GM12878 (cell line): ENCODE data around the gene PNRC1. TPM values are rescaled to one million over a fixed set of nuclear protein-coding genes. Genes with fewer than 3 reads are reported as not detected.

Source experiments
- CHD2 ChIP-seq: IDR thresholded peaks from 2 replicates; pipeline ENCODE4 v1.6.1; 2011; ENCODE audit warnings: low read depth, low read length, improper control_type of control experiment, borderline replicate concordance
- FOXK2 ChIP-seq: fragments of 450-650 bp; IDR thresholded peaks from 2 replicates; pipeline ENCODE4 v1.6.1; 2017; ENCODE audit warnings: mild to moderate bottlenecking, moderate library complexity
- PBX3 ChIP-seq: IDR thresholded peaks from 2 replicates; pipeline ENCODE4 v1.6.1; 2011; ENCODE audit warnings: mild to moderate bottlenecking, low read depth, low read length, moderate library complexity; ENCODE audit not compliant: insufficient replicate concordance
- PRDM15 ChIP-seq: fragments of 450-650 bp; formaldehyde crosslinking; IDR thresholded peaks from 2 replicates; pipeline ENCODE4 v1.4.0; 2020; ENCODE audit warnings: mild to moderate bottlenecking, moderate library complexity
- SMAD1 ChIP-seq: fragments of 450-650 bp; IDR thresholded peaks from 2 replicates; pipeline ENCODE4 v1.6.1; 2018; ENCODE audit warnings: mild to moderate bottlenecking, low read depth; ENCODE audit not compliant: partially characterized antibody
- SMARCA5 ChIP-seq: fragments of 450-650 bp; IDR thresholded peaks from 2 replicates; pipeline ENCODE4 v1.6.1; 2017; ENCODE audit warnings: mild to moderate bottlenecking
- SMC3 ChIP-seq: IDR thresholded peaks from 2 replicates; pipeline ENCODE4 v1.6.1; 2011; ENCODE audit warnings: low read length, improper control_type of control experiment, borderline replicate concordance
- TAF1 ChIP-seq: IDR thresholded peaks from 2 replicates; pipeline ENCODE4 v1.6.1; 2011; ENCODE audit warnings: mild to moderate bottlenecking, low read depth, low read length, borderline replicate concordance
- TCF12 ChIP-seq: IDR thresholded peaks from 2 replicates; pipeline ENCODE4 v1.6.1; 2011; ENCODE audit warnings: low read depth, mild to moderate bottlenecking, low read length
- USF1 ChIP-seq: IDR thresholded peaks from 2 replicates; pipeline ENCODE4 v1.6.1; 2011; ENCODE audit warnings: borderline replicate concordance, low read depth, mild to moderate bottlenecking, moderate library complexity, mixed read lengths, low read length; ENCODE audit not compliant: insufficient read depth; ENCODE audit errors: extremely low read length
- polyA plus RNA-seq, 11 experiments: library from polyadenylated mRNA; depleted of rRNA in 4 of 11; unstranded in 6 of 11; stranded (reverse) in 5 of 11; fragments of >200 nt; fragmentation: Nextera tagmentation in 4 of 11; fragmentation: Illumina TruSeq in 1 of 11; extraction: Ambion mirVana in 4 of 11; extraction: Trizol in 1 of 11; gene quantifications; 1 replicate in 1 of 11; 2 replicates in 10 of 11; pipeline versions ENCODE4 v1.2.1 to v1.2.3, GENCODE V29; 2011 to 2016; ENCODE audit warnings: inconsistent platforms in 2 of 11, missing spikeins in 2 of 11, low read depth in 1 of 11
- total RNA-seq, 4 experiments: library from RNA; depleted of rRNA in 3 of 4; stranded (reverse); fragments of >200 nt in 3 of 4; fragmentation: Illumina TruSeq in 1 of 4; extraction: Trizol in 1 of 4; gene quantifications; 2 replicates each; pipeline versions ENCODE4 v1.2.1 to v1.2.3, GENCODE V29; 2013 to 2021
- TF ChIP-seq, protein P1 (sequence below): fragments of 450-650 bp; IDR thresholded peaks from 2 replicates; pipeline ENCODE4 v1.6.1; 2017; ENCODE audit warnings: mild to moderate bottlenecking, moderate library complexity
- TF ChIP-seq, protein P2 (sequence below): fragments of 450-650 bp; formaldehyde crosslinking; IDR thresholded peaks from 2 replicates; pipeline ENCODE4 v1.5.0; 2022; ENCODE audit warnings: mild to moderate bottlenecking, missing genetic modification characterization

PNRC1 gene
- total and polyA plus RNA-seq, 10 of the 15 experiments (the other 5 are each of a cell fraction or from before 2014, with no cell fraction given): 7.6 to 66.0 (median 33.1) TPM

DNA sequence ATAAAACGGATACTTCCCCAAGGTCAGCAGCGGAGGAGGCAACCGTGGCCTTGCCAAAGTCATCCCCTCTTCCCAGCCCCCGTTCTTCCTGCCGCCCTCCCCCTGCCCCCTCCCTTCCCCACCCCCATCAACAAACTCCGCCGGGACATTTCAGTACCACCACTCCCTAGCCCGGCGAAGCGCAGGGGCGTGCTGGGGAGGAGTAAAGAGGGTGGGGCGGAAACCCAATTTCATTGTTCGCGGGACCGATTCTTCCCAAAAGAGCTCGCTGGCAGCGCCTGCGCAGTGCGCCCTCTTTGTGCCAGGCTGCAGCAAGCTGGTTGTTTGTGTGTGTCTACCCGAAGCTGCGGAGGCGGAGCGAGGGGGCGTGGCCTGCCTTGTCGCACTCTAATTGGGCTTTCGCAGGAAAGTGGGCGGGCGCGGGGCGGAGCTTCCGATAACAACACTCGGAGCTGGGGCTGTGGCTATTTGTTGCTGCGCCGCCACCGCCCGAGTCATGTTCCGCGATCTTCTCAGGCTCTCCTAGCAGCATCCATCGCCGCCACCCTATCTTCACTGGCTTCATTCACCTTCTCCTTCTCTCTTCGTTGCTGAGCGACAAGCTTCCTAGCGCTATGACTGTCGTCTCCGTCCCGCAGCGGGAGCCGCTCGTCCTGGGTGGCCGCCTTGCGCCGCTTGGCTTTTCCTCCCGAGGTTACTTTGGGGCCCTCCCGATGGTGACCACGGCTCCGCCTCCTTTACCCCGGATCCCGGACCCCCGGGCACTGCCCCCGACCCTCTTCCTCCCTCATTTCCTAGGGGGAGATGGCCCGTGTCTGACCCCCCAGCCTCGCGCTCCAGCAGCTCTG lies at the start of gene PNRC1 (continued):
- TF ChIP-seq PBX3: peak; percentile 4
- no peak for TF ChIP-seq SMC3
- TF ChIP-seq TCF12: peak; percentile 14; the same call in 1 of the 2 replicates
- no peak for TF ChIP-seq PRDM15
- TF ChIP-seq SMARCA5: peak; percentile 69; the same call in 1 of the 2 replicates
- TF ChIP-seq TAF1: peak; percentile 98
- TF ChIP-seq SMAD1: peak; percentile 97
- TF ChIP-seq, protein P1, sequence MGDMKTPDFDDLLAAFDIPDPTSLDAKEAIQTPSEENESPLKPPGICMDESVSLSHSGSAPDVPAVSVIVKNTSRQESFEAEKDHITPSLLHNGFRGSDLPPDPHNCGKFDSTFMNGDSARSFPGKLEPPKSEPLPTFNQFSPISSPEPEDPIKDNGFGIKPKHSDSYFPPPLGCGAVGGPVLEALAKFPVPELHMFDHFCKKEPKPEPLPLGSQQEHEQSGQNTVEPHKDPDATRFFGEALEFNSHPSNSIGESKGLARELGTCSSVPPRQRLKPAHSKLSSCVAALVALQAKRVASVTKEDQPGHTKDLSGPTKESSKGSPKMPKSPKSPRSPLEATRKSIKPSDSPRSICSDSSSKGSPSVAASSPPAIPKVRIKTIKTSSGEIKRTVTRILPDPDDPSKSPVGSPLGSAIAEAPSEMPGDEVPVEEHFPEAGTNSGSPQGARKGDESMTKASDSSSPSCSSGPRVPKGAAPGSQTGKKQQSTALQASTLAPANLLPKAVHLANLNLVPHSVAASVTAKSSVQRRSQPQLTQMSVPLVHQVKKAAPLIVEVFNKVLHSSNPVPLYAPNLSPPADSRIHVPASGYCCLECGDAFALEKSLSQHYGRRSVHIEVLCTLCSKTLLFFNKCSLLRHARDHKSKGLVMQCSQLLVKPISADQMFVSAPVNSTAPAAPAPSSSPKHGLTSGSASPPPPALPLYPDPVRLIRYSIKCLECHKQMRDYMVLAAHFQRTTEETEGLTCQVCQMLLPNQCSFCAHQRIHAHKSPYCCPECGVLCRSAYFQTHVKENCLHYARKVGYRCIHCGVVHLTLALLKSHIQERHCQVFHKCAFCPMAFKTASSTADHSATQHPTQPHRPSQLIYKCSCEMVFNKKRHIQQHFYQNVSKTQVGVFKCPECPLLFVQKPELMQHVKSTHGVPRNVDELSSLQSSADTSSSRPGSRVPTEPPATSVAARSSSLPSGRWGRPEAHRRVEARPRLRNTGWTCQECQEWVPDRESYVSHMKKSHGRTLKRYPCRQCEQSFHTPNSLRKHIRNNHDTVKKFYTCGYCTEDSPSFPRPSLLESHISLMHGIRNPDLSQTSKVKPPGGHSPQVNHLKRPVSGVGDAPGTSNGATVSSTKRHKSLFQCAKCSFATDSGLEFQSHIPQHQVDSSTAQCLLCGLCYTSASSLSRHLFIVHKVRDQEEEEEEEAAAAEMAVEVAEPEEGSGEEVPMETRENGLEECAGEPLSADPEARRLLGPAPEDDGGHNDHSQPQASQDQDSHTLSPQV: no peak
- TF ChIP-seq USF1: no peak
- TF ChIP-seq, protein P2, sequence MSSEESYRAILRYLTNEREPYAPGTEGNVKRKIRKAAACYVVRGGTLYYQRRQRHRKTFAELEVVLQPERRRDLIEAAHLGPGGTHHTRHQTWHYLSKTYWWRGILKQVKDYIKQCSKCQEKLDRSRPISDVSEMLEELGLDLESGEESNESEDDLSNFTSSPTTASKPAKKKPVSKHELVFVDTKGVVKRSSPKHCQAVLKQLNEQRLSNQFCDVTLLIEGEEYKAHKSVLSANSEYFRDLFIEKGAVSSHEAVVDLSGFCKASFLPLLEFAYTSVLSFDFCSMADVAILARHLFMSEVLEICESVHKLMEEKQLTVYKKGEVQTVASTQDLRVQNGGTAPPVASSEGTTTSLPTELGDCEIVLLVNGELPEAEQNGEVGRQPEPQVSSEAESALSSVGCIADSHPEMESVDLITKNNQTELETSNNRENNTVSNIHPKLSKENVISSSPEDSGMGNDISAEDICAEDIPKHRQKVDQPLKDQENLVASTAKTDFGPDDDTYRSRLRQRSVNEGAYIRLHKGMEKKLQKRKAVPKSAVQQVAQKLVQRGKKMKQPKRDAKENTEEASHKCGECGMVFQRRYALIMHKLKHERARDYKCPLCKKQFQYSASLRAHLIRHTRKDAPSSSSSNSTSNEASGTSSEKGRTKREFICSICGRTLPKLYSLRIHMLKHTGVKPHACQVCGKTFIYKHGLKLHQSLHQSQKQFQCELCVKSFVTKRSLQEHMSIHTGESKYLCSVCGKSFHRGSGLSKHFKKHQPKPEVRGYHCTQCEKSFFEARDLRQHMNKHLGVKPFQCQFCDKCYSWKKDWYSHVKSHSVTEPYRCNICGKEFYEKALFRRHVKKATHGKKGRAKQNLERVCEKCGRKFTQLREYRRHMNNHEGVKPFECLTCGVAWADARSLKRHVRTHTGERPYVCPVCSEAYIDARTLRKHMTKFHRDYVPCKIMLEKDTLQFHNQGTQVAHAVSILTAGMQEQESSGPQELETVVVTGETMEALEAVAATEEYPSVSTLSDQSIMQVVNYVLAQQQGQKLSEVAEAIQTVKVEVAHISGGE (CRISPR knock-in tag): no peak
- TF ChIP-seq CHD2: no peak; the same call in 1 of the 2 replicates
- TF ChIP-seq FOXK2: peak; percentile 81
